GM18858 (cell line): ENCODE data around the gene SLC9A9.

Experiments used
- ATAC-seq: cut with Tn5 transposase; IDR thresholded peaks from one replicate; pipeline ENCODE4 v1.9.1; 2021; ENCODE audit not compliant: unreplicated experiment

Gene SLC9A9

GRCh38 chr3:143848704-143849103 lies 436 bp upstream of the SLC9A9 start:
- no peak for ATAC-seq

- ATAC-seq = no peak
Measured at GRCh38 chr3:143843587-143843986, 4.7 kb downstream of the SLC9A9 start.

- no peak for ATAC-seq
Measured at GRCh38 chr3:143840636-143841035, 7.6 kb downstream of the SLC9A9 start.

- ATAC-seq = no peak
Measured at GRCh38 chr3:143839980-143840379, 8.3 kb downstream of the SLC9A9 start.

- no peak for ATAC-seq
Measured at GRCh38 chr3:143837076-143837475, 11.2 kb downstream of the SLC9A9 start.

- ATAC-seq = no peak
Measured at GRCh38 chr3:143835312-143835711, 13.0 kb downstream of the SLC9A9 start.

GRCh38 chr3:143832433-143832832 lies 15.8 kb downstream of the SLC9A9 start:
- peak; percentile 37 for ATAC-seq

GRCh38 chr3:143831994-143832393 lies 16.3 kb downstream of the SLC9A9 start:
- peak; percentile 62 for ATAC-seq

GRCh38 chr3:143831208-143831607 lies 17.1 kb downstream of the SLC9A9 start:
- ATAC-seq = peak; percentile 39

- no peak for ATAC-seq
Measured at GRCh38 chr3:143830786-143831185, 17.5 kb downstream of the SLC9A9 start.

- ATAC-seq = no peak
Measured at GRCh38 chr3:143830063-143830462, 18.2 kb downstream of the SLC9A9 start.

- no peak for ATAC-seq
Measured at GRCh38 chr3:143827425-143827824, 20.8 kb downstream of the SLC9A9 start.

- no peak for ATAC-seq
Measured at GRCh38 chr3:143826296-143826695, 22.0 kb downstream of the SLC9A9 start.

GRCh38 chr3:143825513-143825912 lies 22.8 kb downstream of the SLC9A9 start:
- peak; percentile 73 for ATAC-seq

- ATAC-seq = no peak
Measured at GRCh38 chr3:143824735-143825385, 23.4 kb downstream of the SLC9A9 start.

GRCh38 chr3:143822798-143823197 lies 25.5 kb downstream of the SLC9A9 start:
- no peak for ATAC-seq

- no peak for ATAC-seq
Measured at GRCh38 chr3:143822374-143822773, 25.9 kb downstream of the SLC9A9 start.

- no peak for ATAC-seq
Measured at GRCh38 chr3:143821862-143822261, 26.4 kb downstream of the SLC9A9 start.

GRCh38 chr3:143820466-143821221 lies 27.6 kb downstream of the SLC9A9 start:
- ATAC-seq = no peak

- ATAC-seq = no peak
Measured at GRCh38 chr3:143819890-143820289, 28.4 kb downstream of the SLC9A9 start.

- ATAC-seq = peak; percentile 50
Measured at GRCh38 chr3:143814443-143814889, 33.8 kb downstream of the SLC9A9 start.

GRCh38 chr3:143812481-143812880 lies 35.8 kb downstream of the SLC9A9 start:
- no peak for ATAC-seq
